T-cell (primary cell): ENCODE measurements around the gene CPNE7. TPM values are rescaled to one million over a fixed set of nuclear protein-coding genes. Genes with fewer than 3 reads are reported as not detected.

Experiments
- ATAC-seq, 4 experiments: fragments of 200-7000 bp in 3 of 4; fragments of 150-1000 bp in 1 of 4; cut with Tn5 transposase; replicated peaks in 1 of 4; 1 replicate in 3 of 4; 2 replicates in 1 of 4; pipeline ENCODE4 v1.10.0; 2021; ENCODE audit warnings: moderate library complexity in 3 of 4, mild to moderate bottlenecking in 2 of 4, moderate number of reproducible peaks in 1 of 4
- CTCF ChIA-PET, 2 donors: fragments of 300-600 bp; sonication (Branson Sonifier 250); formaldehyde crosslinking; loops; one replicate each; lab custom pipeline; 2022; ENCODE audit warnings: antibody characterized with exemption in 2 of 2; lab: Charles Lee
- POLR2A ChIA-PET, 2 donors: fragments of 300-600 bp; sonication (Branson Sonifier 250); formaldehyde crosslinking; loops; one replicate each; lab custom pipeline; 2022; ENCODE audit warnings: antibody characterized with exemption in 2 of 2; lab: Charles Lee
- DNase-seq, 35 experiments: peaks; one replicate each; pipeline versions ENCODE4 v3.0.0 to v3.0.0-alpha.2; 2013 to 2023
- H3K27ac ChIP-seq: one replicate; pipeline ENCODE4 v1.5.1; 2013; ENCODE audit warnings: low read length
- H3K27me3 ChIP-seq, 2 experiments: replicated peaks in 1 of 2; 1 replicate in 1 of 2; 2 replicates in 1 of 2; pipeline versions ENCODE4 v1.6.1 to v1.7.0; 2013; ENCODE audit warnings: low read length in 1 of 2, mixed read lengths in 1 of 2; ENCODE audit not compliant: control insufficient read depth in 2 of 2, insufficient read depth in 2 of 2; ENCODE audit errors: extremely low read depth in 1 of 2
- H3K36me3 ChIP-seq, 2 donors: 1 replicate in 1 of 2; 2 replicates in 1 of 2; pipeline versions ENCODE4 v1.6.1 to v1.7.0; 2013; ENCODE audit warnings: low read length in 1 of 2; ENCODE audit not compliant: control insufficient read depth in 2 of 2, insufficient read depth in 1 of 2; ENCODE audit errors: extremely low read depth in 1 of 2
- H3K4me1 ChIP-seq, 2 experiments: 1 replicate in 1 of 2; 2 replicates in 1 of 2; pipeline versions ENCODE4 v1.6.1 to v1.7.0; 2013; ENCODE audit warnings: low read length in 2 of 2, mixed read lengths in 1 of 2; ENCODE audit not compliant: insufficient read depth in 2 of 2, control insufficient read depth in 1 of 2; ENCODE audit errors: extremely low read depth in 1 of 2
- H3K4me3 ChIP-seq, 2 donors: 1 replicate in 1 of 2; 2 replicates in 1 of 2; pipeline versions ENCODE4 v1.5.1 to v1.7.0; 2013; ENCODE audit warnings: mild to moderate bottlenecking in 2 of 2, low read length in 1 of 2, moderate library complexity in 1 of 2; ENCODE audit not compliant: control insufficient read depth in 1 of 2; ENCODE audit errors: extremely low read depth in 1 of 2
- H3K9me3 ChIP-seq: 2 replicates; pipeline ENCODE4 v1.7.0; 2013
- H3K27ac Mint-ChIP-seq, 2 donors: one replicate each; pipeline ENCODE4 v1.8.0; 2020 to 2021; ENCODE audit warnings: mild to moderate bottlenecking in 2 of 2, mixed read lengths in 2 of 2
- H3K27me3 Mint-ChIP-seq, 2 donors: one replicate each; pipeline ENCODE4 v1.8.0; 2021 to 2022; ENCODE audit warnings: mixed read lengths in 2 of 2
- H3K36me3 Mint-ChIP-seq: one replicate; pipeline ENCODE4 v1.8.0; 2021; ENCODE audit warnings: mixed read lengths
- H3K4me1 Mint-ChIP-seq, 3 donors: one replicate each; pipeline ENCODE4 v1.8.0; 2020 to 2022; ENCODE audit warnings: mixed read lengths in 3 of 3, mild to moderate bottlenecking in 1 of 3
- H3K4me3 Mint-ChIP-seq, 3 donors: one replicate each; pipeline ENCODE4 v1.8.0; 2020 to 2022; ENCODE audit warnings: mild to moderate bottlenecking in 3 of 3, mixed read lengths in 3 of 3, moderate library complexity in 3 of 3
- H3K9me3 Mint-ChIP-seq, 3 donors: one replicate each; pipeline ENCODE4 v1.8.0; 2020 to 2022; ENCODE audit warnings: mixed read lengths in 3 of 3
- WGBS: methylation state at CpG from one replicate; pipeline ENCODE4 v1.1.5; 2013; ENCODE audit warnings: missing lambda C conversion rate; ENCODE audit not compliant: insufficient coverage; 5-methylcytosine and 5-hydroxymethylcytosine counted together
- total RNA-seq, 35 experiments: library from RNA in 6 of 35; stranded (reverse) in 6 of 35; fragments of 120-200 nt in 1 of 35; gene quantifications; one replicate each; pipeline versions ENCODE4 v1.2.1 to v1.2.4 and lab custom pipeline; 2013 to 2026

CPNE7 gene
- 1 to 10 TPM; 1.9 to 8.7 (median 5.1) TPM for total RNA-seq
- total RNA-seq (2013): 1.1 TPM
- total RNA-seq (lab: John Stamatoyannopoulos, UW): 1.1 to 24.0 (median 2.8) reads per million in 29 experiments

- peak in 1 of 35 experiments; percentile 47 for DNase-seq
- Histone ChIP-seq H3K9me3 (no peaks in the 10 kb centered on the region), H3K27me3 (peaks cover 2 to 47% of the 10 kb centered on the region in 2 experiments), H3K27ac (no peak within 1 kb of the TSS), H3K4me1 (peaks cover 3 to 39% of the 10 kb centered on the region in 2 experiments), H3K36me3 (no peaks in the 10 kb centered on the region), H3K4me3 (peak within 1 kb of the TSS; percentile 34 to 64)
- peak; percentile 25 to 49 (median 36) for ATAC-seq
- peaks cover 11 to 24% (median 17%) of the 10 kb centered on the region in 3 donors for H3K4me1 Mint-ChIP-seq
- H3K27ac Mint-ChIP-seq: no peak within 1 kb of the TSS
- peaks cover 5 to 30% of the 10 kb centered on the region in 2 donors for H3K27me3 Mint-ChIP-seq
- WGBS: 3% methylated on average over 79 of the region's 103 CpGs
- ChIA-PET POLR2A (interaction anchor here in 1 of 2 donors (0.7 kb wide), 1 partner anchor 288 kb away, joined by 5 read pairs; no protein-coding TSS in a partner anchor), CTCF (interaction anchor here in 1 of 2 donors (0.6 kb wide), 1 partner anchor 152 kb away, joined by 6 read pairs; no protein-coding TSS in a partner anchor)
- no peaks in the 10 kb centered on the region for H3K36me3 Mint-ChIP-seq
- no peaks in the 10 kb centered on the region for H3K9me3 Mint-ChIP-seq
- peak within 1 kb of the TSS; percentile 44 to 66 (median 59) for H3K4me3 Mint-ChIP-seq
Observed at GRCh38 chr16:89575247-89576152, at the start of gene CPNE7. Gene CPNE7, plus strand, starts transcription at chr16:89575758. Its CDS starts 140 bp downstream, at chr16:89575898.

GRCh38 chr16:89529097-89529496 is 46.5 kb upstream of the CPNE7 start:
- ChIA-PET POLR2A (interaction anchor here in 1 of 2 donors (0.6 kb wide), 1 partner anchor 215 kb away, joined by 5 read pairs; no protein-coding TSS in a partner anchor), CTCF (interaction anchor here (0.6 to 0.9 kb wide), 2 partner anchors 236 to 264 kb away, joined by 3 to 4 read pairs; no protein-coding TSS in a partner anchor)
- Mint-ChIP-seq H3K36me3 (peaks cover 36% of the 10 kb centered on the region), H3K27ac (peak overlapping the region in 1 of 2 donors; percentile 6), H3K4me1 (peaks cover 7 to 9% (median 9%) of the 10 kb centered on the region in 3 donors), H3K9me3 (no peaks in the 10 kb centered on the region), H3K4me3 (no peak overlapping the region), H3K27me3 (no peaks in the 10 kb centered on the region)
- Histone ChIP-seq H3K36me3 (peaks cover 30 to 77% of the 10 kb centered on the region in 2 donors), H3K4me1 (peaks cover 5 to 9% of the 10 kb centered on the region in 2 experiments), H3K4me3 (no peak overlapping the region), H3K9me3 (no peaks in the 10 kb centered on the region), H3K27me3 (no peaks in the 10 kb centered on the region), H3K27ac (no peak overlapping the region)
- DNase-seq: no peak
- ATAC-seq: no peak
- 86% methylated on average over 14 of the region's 16 CpGs for whole genome bisulfite sequencing

- Histone ChIP-seq H3K27me3 (no peaks in the 10 kb centered on the region), H3K36me3 (peaks cover 19 to 73% of the 10 kb centered on the region in 2 donors), H3K4me3 (no peak overlapping the region), H3K9me3 (no peaks in the 10 kb centered on the region), H3K27ac (no peak overlapping the region), H3K4me1 (peaks cover 17 to 25% of the 10 kb centered on the region in 2 experiments)
- Mint-ChIP-seq H3K36me3 (peaks cover 37% of the 10 kb centered on the region), H3K27me3 (no peaks in the 10 kb centered on the region), H3K4me1 (peaks cover 22 to 23% (median 23%) of the 10 kb centered on the region in 3 donors), H3K4me3 (no peak overlapping the region), H3K27ac (no peak overlapping the region), H3K9me3 (no peaks in the 10 kb centered on the region)
- DNase-seq: no peak
- ChIA-PET POLR2A (interaction anchor here in 1 of 2 donors (0.6 kb wide), 1 partner anchor 17 kb away, joined by 3 read pairs; no protein-coding TSS in a partner anchor), CTCF (interaction anchor here in 1 of 2 donors (0.6 kb wide), 1 partner anchor 211 kb away, joined by 3 read pairs; no protein-coding TSS in a partner anchor)
- no peak for ATAC-seq
- 96% methylated on average over 30 of the region's 37 CpGs for WGBS
Observed at GRCh38 chr16:89530401-89531381, 44.9 kb upstream of the CPNE7 start.

GRCh38 chr16:89531821-89532526 is 43.6 kb upstream of the CPNE7 start:
- H3K36me3 Mint-ChIP-seq: peaks cover 28% of the 10 kb centered on the region
- H3K9me3 Mint-ChIP-seq: no peaks in the 10 kb centered on the region
- H3K36me3 ChIP-seq: peaks cover 18 to 65% of the 10 kb centered on the region in 2 donors
- H3K27ac ChIP-seq: no peak overlapping the region
- DNase-seq (no peak), ATAC-seq (no peak)
- H3K9me3 ChIP-seq: no peaks in the 10 kb centered on the region
- H3K27ac Mint-ChIP-seq: peak overlapping the region in 1 of 2 donors; percentile 28
- H3K4me1 ChIP-seq: peaks cover 17 to 31% of the 10 kb centered on the region in 2 experiments
- no peak overlapping the region for H3K4me3 Mint-ChIP-seq
- H3K4me1 Mint-ChIP-seq: peaks cover 22 to 27% (median 23%) of the 10 kb centered on the region in 3 donors
- ChIA-PET CTCF (no interaction called here), POLR2A (interaction anchor here in 1 of 2 donors (0.5 kb wide), 1 partner anchor 8 kb away, joined by 3 read pairs; no protein-coding TSS in a partner anchor)
- no peak overlapping the region for H3K4me3 ChIP-seq
- H3K27me3 Mint-ChIP-seq: no peaks in the 10 kb centered on the region
- WGBS: 98% methylated on average over 26 of the region's 31 CpGs
- H3K27me3 ChIP-seq: no peaks in the 10 kb centered on the region

- Mint-ChIP-seq H3K4me3 (peak overlapping the region; percentile 57 to 69 (median 66)), H3K4me1 (peaks cover 22 to 27% (median 23%) of the 10 kb centered on the region in 3 donors), H3K9me3 (no peaks in the 10 kb centered on the region), H3K27ac (peak overlapping the region; percentile 93 to 96), H3K36me3 (peaks cover 15% of the 10 kb centered on the region), H3K27me3 (no peaks in the 10 kb centered on the region)
- H3K27ac ChIP-seq: peak overlapping the region; percentile 51
- 13% methylated on average over 6 of the region's 11 CpGs for WGBS
- H3K36me3 ChIP-seq: peaks cover 25 to 71% of the 10 kb centered on the region in 2 donors
- H3K9me3 ChIP-seq: no peaks in the 10 kb centered on the region
- ATAC-seq (peak; percentile 92 to 97 (median 94)), DNase-seq (peak; percentile 15 to 81 (median 50))
- POLR2A ChIA-PET: interaction anchor here in 1 of 2 donors (0.6 kb wide), 1 partner anchor 77 kb away, joined by 3 read pairs; no protein-coding TSS in a partner anchor
- no peaks in the 10 kb centered on the region for H3K27me3 ChIP-seq
- CTCF ChIA-PET: no interaction called here
- peaks cover 17 to 31% of the 10 kb centered on the region in 2 experiments for H3K4me1 ChIP-seq
- H3K4me3 ChIP-seq: no peak overlapping the region
Observed at GRCh38 chr16:89534252-89534756, 41.3 kb upstream of the CPNE7 start.
